A549 (cell line): Measurements from ENCODE around the gene ADGRF4.

ENCODE experiments used
- CEBPB ChIP-seq, 2 experiments: fragments of >200 bp in 1 of 2; sonication (Bioruptor Twin) in 1 of 2; formaldehyde crosslinking in 1 of 2; IDR thresholded peaks; 2 replicates each; pipeline ENCODE4 v1.6.1; 2012 to 2016
- EP300 ChIP-seq, 2 experiments: fragments of >200 bp; sonication (Bioruptor Twin); formaldehyde crosslinking; IDR thresholded peaks; 2 replicates in 1 of 2; 3 replicates in 1 of 2; pipeline ENCODE4 v1.6.1; 2016 to 2017
- HDAC2 ChIP-seq: fragments of 200-600 bp; sonication (generic); IDR thresholded peaks from 2 replicates; pipeline ENCODE4 v1.6.1; 2016
- KDM5A ChIP-seq: fragments of 200-600 bp; sonication (generic); IDR thresholded peaks from 2 replicates; pipeline ENCODE4 v1.6.1; 2016; ENCODE audit warnings: antibody characterized with exemption, mild to moderate bottlenecking
- POLR2A ChIP-seq: IDR thresholded peaks from 2 replicates; pipeline ENCODE4 v1.6.1; 2012; ENCODE audit warnings: mild to moderate bottlenecking, low read length
- RAD21 ChIP-seq, 2 experiments: fragments of >200 bp in 1 of 2; sonication (Bioruptor Twin) in 1 of 2; formaldehyde crosslinking in 1 of 2; IDR thresholded peaks in 1 of 2; conservative IDR thresholded peaks in 1 of 2; 2 replicates in 1 of 2; 3 replicates in 1 of 2; pipeline ENCODE4 v1.6.1; 2012 to 2018; ENCODE audit warnings: inconsistent platforms in 1 of 2
- ZNF302 ChIP-seq: fragments of 250-450 bp; sonication (Bioruptor Pico); IDR thresholded peaks from 2 replicates; pipeline ENCODE4 v1.9.0; 2021; ENCODE audit warnings: inconsistent platforms, mild to moderate bottlenecking, moderate library complexity
- TF ChIP-seq, protein P1 (sequence below): fragments of >200 bp; sonication (Bioruptor Twin); formaldehyde crosslinking; IDR thresholded peaks from 3 replicates; pipeline ENCODE4 v1.5.1; 2016

DNA sequence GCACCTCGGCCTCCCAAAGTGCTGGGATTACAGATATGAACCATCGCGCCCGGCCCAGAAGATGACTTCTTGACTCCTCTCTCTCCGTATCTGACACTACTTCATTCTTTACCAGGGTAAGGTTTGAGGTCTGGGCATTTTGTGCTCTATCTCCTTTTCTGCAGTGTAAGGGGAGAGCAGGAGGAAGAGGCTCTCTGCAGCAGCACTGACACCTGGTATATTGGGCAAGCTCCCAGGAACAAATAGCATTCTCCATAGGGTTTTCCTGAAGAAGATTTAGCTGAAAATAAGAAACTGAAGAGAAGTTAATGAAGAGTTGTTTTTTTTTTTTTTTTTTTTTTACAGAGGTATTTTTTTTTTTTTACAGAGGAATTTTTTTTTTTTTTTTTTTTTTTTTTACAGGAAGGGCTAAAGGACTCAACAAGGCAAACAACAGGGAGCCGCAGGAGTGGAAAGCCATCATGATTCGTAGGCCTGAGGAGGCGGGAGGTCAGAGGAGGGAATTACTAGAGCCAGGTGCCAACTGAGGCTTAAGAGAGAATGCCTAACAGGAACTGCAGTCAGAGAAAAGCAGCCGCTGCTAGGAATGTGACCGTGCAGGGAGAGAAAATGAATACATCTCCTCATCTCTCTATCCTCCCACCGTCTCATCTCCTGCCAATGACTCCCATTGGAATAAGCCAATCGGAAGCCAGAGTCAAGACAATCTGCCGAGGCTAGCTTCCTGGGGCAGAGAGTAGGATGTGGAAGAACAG lies 34.7 kb upstream of the ADGRF4 start:
- TF ChIP-seq, protein P1, sequence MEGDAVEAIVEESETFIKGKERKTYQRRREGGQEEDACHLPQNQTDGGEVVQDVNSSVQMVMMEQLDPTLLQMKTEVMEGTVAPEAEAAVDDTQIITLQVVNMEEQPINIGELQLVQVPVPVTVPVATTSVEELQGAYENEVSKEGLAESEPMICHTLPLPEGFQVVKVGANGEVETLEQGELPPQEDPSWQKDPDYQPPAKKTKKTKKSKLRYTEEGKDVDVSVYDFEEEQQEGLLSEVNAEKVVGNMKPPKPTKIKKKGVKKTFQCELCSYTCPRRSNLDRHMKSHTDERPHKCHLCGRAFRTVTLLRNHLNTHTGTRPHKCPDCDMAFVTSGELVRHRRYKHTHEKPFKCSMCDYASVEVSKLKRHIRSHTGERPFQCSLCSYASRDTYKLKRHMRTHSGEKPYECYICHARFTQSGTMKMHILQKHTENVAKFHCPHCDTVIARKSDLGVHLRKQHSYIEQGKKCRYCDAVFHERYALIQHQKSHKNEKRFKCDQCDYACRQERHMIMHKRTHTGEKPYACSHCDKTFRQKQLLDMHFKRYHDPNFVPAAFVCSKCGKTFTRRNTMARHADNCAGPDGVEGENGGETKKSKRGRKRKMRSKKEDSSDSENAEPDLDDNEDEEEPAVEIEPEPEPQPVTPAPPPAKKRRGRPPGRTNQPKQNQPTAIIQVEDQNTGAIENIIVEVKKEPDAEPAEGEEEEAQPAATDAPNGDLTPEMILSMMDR, result no peak
- TF ChIP-seq RAD21 (conservative IDR thresholded peaks at IDR 0.05 in 1 of 2, IDR thresholded peaks at IDR 0.05 in 1 of 2) (no peak), CEBPB (IDR thresholded peaks at IDR 0.05) (no peak), POLR2A (no peak), ZNF302 (no peak), HDAC2 (no peak), EP300 (IDR thresholded peaks at IDR 0.05) (no peak), KDM5A (no peak)
